ENCODE results near the gene MTMR11.

Gene MTMR11

DNA sequence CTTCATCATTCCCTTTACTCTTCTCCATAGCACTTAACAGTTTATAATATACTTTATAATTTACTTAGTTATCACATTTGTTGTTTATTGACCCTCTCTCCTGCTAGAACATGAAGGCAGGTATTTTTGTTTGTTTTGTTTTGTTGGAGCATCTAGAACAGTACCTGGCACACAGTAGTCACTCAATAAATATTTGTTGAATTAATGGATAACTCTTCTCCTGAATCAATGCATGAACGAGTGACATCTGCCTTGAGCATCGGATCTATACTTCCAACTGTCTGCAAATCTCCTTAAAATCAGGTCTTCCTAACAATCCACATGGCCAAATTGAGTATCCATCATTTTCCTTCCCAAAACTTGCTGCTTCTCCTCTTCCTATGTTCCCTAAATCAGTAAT is 35.9 kb upstream of the MTMR11 start:
- in situ Hi-C loops (cut with HindIII; ENCODE audit: low pct_ligation_motif_present, low sequenced_read_pairs): no loop called here
- TF ChIP-seq, protein P1, sequence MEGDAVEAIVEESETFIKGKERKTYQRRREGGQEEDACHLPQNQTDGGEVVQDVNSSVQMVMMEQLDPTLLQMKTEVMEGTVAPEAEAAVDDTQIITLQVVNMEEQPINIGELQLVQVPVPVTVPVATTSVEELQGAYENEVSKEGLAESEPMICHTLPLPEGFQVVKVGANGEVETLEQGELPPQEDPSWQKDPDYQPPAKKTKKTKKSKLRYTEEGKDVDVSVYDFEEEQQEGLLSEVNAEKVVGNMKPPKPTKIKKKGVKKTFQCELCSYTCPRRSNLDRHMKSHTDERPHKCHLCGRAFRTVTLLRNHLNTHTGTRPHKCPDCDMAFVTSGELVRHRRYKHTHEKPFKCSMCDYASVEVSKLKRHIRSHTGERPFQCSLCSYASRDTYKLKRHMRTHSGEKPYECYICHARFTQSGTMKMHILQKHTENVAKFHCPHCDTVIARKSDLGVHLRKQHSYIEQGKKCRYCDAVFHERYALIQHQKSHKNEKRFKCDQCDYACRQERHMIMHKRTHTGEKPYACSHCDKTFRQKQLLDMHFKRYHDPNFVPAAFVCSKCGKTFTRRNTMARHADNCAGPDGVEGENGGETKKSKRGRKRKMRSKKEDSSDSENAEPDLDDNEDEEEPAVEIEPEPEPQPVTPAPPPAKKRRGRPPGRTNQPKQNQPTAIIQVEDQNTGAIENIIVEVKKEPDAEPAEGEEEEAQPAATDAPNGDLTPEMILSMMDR (IDR thresholded peaks at IDR 0.05; ENCODE audit: low read depth, low read length, missing control alignments): no peak

DNA sequence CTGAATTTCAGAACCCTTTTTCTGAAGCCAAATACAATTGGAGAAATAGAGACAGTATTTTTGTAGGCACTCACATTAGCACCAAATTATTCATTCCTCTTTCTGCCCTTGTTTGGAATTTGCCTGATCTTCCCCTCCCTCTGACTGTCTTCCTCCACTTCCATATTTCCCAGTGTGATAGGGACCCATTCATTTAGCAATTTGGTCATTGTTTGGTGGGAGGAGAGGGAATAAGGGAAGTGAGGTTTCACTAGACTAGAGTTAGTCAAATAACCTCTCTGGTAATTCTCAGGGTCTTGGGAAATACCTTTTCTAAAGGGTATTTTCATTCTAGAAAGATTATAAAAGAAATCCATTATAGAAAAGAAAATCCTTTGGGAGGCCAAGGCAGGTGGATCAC is 31.0 kb upstream of the MTMR11 start:
- Histone ChIP-seq H3K36me3 (replicated peaks) (peaks cover 55% of the 10 kb centered on the region), H3K27me3 (replicated peaks) (no peaks in the 10 kb centered on the region), H3K27ac (no peak overlapping the region), H3K4me3 (ENCODE audit: low read depth, low read length) (no peak overlapping the region)
- TF ChIP-seq, protein P1 (IDR thresholded peaks at IDR 0.05; ENCODE audit: low read depth, low read length, missing control alignments): no peak
- in situ Hi-C loops (cut with HindIII; ENCODE audit: low pct_ligation_motif_present, low sequenced_read_pairs): no loop called here
- DNase-seq: no peak

More for the DNA sequence above, 35.9 kb upstream of the MTMR11 start:
- DNase-seq: no peak
- Histone ChIP-seq H3K27me3 (replicated peaks) (no peaks in the 10 kb centered on the region), H3K27ac (no peak overlapping the region), H3K36me3 (replicated peaks) (peaks cover 39% of the 10 kb centered on the region), H3K4me3 (ENCODE audit: low read depth, low read length) (no peak overlapping the region)

DNA sequence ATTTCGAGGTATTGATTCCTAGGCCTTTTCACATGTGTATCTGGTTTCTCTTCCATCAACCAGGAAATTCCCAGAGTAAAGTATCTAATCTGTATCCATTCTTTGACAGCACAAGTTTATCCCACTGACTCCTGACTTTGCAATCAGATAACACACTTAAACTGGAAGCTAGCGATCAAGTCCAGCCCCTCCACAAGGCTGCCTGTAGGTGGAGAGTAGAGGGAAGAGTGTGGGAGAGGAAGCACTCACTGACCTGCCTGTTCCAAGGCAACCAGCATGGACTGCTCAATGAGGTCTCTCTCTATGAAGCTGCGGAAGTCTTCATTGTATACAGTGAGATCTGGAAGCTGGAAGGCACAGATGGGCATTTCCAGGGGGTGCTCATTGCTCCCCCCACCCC is 30.4 kb upstream of the MTMR11 start:
- Histone ChIP-seq H3K27ac (no peak overlapping the region), H3K36me3 (replicated peaks) (peaks cover 51% of the 10 kb centered on the region), H3K27me3 (replicated peaks) (no peaks in the 10 kb centered on the region), H3K4me3 (ENCODE audit: low read depth, low read length) (no peak overlapping the region)
- TF ChIP-seq, protein P1 (IDR thresholded peaks at IDR 0.05; ENCODE audit: low read depth, low read length, missing control alignments): no peak
- in situ Hi-C loops (cut with HindIII; ENCODE audit: low pct_ligation_motif_present, low sequenced_read_pairs): no loop called here
- DNase-seq: no peak

DNA sequence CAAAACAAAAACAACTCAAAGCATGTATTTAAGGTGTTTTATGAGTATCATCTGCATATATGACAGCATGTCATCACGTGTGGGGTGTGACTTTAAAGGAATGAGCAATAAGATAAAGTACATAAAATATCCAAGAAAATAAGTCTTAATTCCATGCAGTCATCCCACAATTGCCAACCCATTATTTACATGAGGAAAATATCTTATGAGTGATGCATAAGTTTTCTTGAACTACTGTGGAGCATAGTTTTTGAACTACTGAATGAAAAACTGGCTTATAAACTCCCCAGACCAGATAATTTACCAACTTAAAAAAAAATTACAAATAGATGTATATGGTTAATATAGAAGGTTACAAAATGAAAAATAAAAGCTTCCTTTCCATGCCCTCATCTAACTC is 29.7 kb upstream of the MTMR11 start:
- in situ Hi-C loops (cut with HindIII; ENCODE audit: low pct_ligation_motif_present, low sequenced_read_pairs): no loop called here
- no peak for DNase-seq
- no peak overlapping the region for H3K4me3 ChIP-seq (ENCODE audit: low read depth, low read length)
- TF ChIP-seq, protein P1 (IDR thresholded peaks at IDR 0.05; ENCODE audit: low read depth, low read length, missing control alignments): no peak
- peaks cover 52% of the 10 kb centered on the region for H3K36me3 ChIP-seq (replicated peaks)
- no peak overlapping the region for H3K27ac ChIP-seq
- H3K27me3 ChIP-seq (replicated peaks): no peaks in the 10 kb centered on the region

DNA sequence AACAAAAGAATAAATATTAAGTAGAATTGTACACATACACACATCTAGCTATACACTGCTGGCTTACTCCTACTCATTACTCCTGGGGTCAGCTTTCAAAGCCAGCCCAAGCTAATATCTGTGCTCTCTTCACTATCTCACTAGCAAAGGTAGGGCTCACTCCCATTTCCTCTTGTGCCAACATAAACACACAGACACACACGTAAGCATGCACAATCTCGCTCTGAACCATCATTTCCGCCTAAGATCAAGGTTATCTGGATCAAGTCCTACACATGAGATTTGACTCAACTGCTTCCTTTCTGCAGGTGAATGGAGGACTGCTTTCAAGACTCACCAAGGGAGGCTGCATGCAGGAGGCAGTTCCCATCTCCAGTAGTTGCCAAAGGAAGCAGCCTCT is 28.8 kb upstream of the MTMR11 start:
- in situ Hi-C loops (cut with HindIII; ENCODE audit: low pct_ligation_motif_present, low sequenced_read_pairs): no loop called here
- Histone ChIP-seq H3K27ac (no peak overlapping the region), H3K27me3 (replicated peaks) (no peaks in the 10 kb centered on the region), H3K4me3 (ENCODE audit: low read depth, low read length) (no peak overlapping the region), H3K36me3 (replicated peaks) (peaks cover 52% of the 10 kb centered on the region)
- no peak for DNase-seq
- TF ChIP-seq, protein P1 (IDR thresholded peaks at IDR 0.05; ENCODE audit: low read depth, low read length, missing control alignments): no peak

DNA sequence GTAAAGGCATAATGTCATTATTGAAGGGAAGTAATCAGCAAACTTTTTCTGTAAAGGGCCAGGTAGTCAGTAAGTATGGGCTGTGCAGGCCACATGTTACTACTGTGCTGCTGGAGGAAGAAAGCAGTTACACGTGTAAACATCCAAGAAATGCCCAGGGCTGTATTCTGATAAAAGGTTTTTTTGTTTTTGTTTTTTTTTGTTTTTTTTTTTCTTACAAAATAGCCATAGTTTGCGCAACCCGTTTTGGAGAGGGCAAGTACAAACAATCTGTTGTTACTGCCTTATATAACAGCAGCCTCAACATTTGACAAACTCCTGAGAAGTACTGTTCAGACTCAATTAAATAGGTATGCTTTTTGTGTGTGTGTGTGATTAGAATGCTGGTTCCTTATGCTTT is 26.7 kb upstream of the MTMR11 start:
- Histone ChIP-seq H3K27me3 (replicated peaks) (no peaks in the 10 kb centered on the region), H3K36me3 (replicated peaks) (peaks cover 50% of the 10 kb centered on the region), H3K4me3 (ENCODE audit: low read depth, low read length) (no peak overlapping the region), H3K27ac (no peak overlapping the region)
- in situ Hi-C loops (cut with HindIII; ENCODE audit: low pct_ligation_motif_present, low sequenced_read_pairs): no loop called here
- DNase-seq: no peak
- TF ChIP-seq, protein P1 (IDR thresholded peaks at IDR 0.05; ENCODE audit: low read depth, low read length, missing control alignments): no peak
